K562 (cell line): Measurements from ENCODE around the gene DIP2A. TPM values are rescaled to one million over a fixed set of nuclear protein-coding genes. Genes with fewer than 3 reads are reported as not detected.

Experiments used
- ATAC-seq: fragments of 200-7000 bp; cut with Tn5 transposase; 3 replicates; pipeline ENCODE4 v1.9.1; 2020; ENCODE audit warnings: moderate library complexity
- BruUV-seq: library from RNA; stranded (reverse); fragments of 400-500 nt; replicated peaks from 2 replicates; lab custom pipeline; 2021; lab: Mats Ljungman, UMichigan
- CTCF ChIA-PET: fragments of 300-600 bp; formaldehyde crosslinking; extraction: SDS; loops from one replicate; lab custom pipeline; 2021; ENCODE audit warnings: low intra/inter-chr PET ratio; lab: Yijun Ruan, JAX
- POLR2A ChIA-PET: fragments of 300-600, 350-650 bp; sonication (Branson Sonifier 250); formaldehyde crosslinking; extraction: SDS; loops from one replicate; lab custom pipeline; 2021; ENCODE audit warnings: antibody characterized with exemption, inconsistent platforms; lab: Yijun Ruan, JAX
- DNase-seq, 4 experiments: peaks; one replicate each; pipeline versions ENCODE4 v3.0.0 to v3.0.0-alpha.2; 2011 to 2018; ENCODE audit warnings: low spot score in 3 of 4, mixed read lengths in 3 of 4; ENCODE audit errors: extremely low read depth in 1 of 4
- FAIRE-seq: peaks from 2 replicates; lab custom pipeline; 2011; peaks lifted over from hg19 to GRCh38; lab: Jason Lieb, UNC
- H2AFZ ChIP-seq: 2 replicates; pipeline ENCODE4 v1.6.0; 2011; ENCODE audit warnings: low read depth, low read length, control low read depth, inconsistent platforms
- H3K27ac ChIP-seq: fragments of 200-600 bp; 3 replicates; pipeline ENCODE4 v1.8.0; 2011; ENCODE audit warnings: low read depth, mild to moderate bottlenecking, control low read depth, inconsistent platforms, low read length, moderate library complexity, mixed read lengths; ENCODE audit errors: extremely low read depth
- H3K27me3 ChIP-seq, 2 experiments: fragments of 300-600 bp in 1 of 2; 2 replicates in 1 of 2; 3 replicates in 1 of 2; pipeline versions ENCODE4 v1.6.0 to v1.8.0; 2011; ENCODE audit warnings: inconsistent platforms in 2 of 2, low read length in 2 of 2, mild to moderate bottlenecking in 1 of 2, mixed read lengths in 1 of 2, moderate library complexity in 1 of 2; ENCODE audit not compliant: control insufficient read depth in 2 of 2, insufficient read depth in 2 of 2
- H3K36me3 ChIP-seq: fragments of 300-600 bp; 3 replicates; pipeline ENCODE4 v1.8.0; 2011; ENCODE audit warnings: mild to moderate bottlenecking, low read length, inconsistent platforms; ENCODE audit not compliant: control insufficient read depth, insufficient read depth
- H3K4me1 ChIP-seq, 2 experiments: fragments of 200-600 bp in 1 of 2; replicated peaks in 1 of 2; 2 replicates in 1 of 2; 3 replicates in 1 of 2; pipeline versions ENCODE4 v1.5.1 to v1.8.0; 2011; ENCODE audit warnings: inconsistent platforms in 2 of 2, low read length in 2 of 2, mild to moderate bottlenecking in 1 of 2, mixed read lengths in 1 of 2, moderate library complexity in 1 of 2; ENCODE audit not compliant: control insufficient read depth in 2 of 2, insufficient read depth in 2 of 2
- H3K4me2 ChIP-seq: 2 replicates; pipeline ENCODE4 v1.6.1; 2011; ENCODE audit warnings: low read length, control low read depth, inconsistent platforms, mixed read lengths; ENCODE audit not compliant: insufficient read depth
- H3K4me3 ChIP-seq: fragments of 200-600 bp; sonication (generic), shearing (Covaris generic); 2 replicates; pipeline ENCODE4 v1.5.1; 2016; ENCODE audit warnings: control low read depth, inconsistent platforms
- H3K79me2 ChIP-seq: fragments of 200-600 bp; 3 replicates; pipeline ENCODE4 v1.8.0; 2011; ENCODE audit warnings: low read length, inconsistent platforms; ENCODE audit not compliant: control insufficient read depth, insufficient read depth
- H3K9ac ChIP-seq, 2 experiments: 2 replicates each; pipeline versions ENCODE4 v1.6.0 to v1.6.1; 2011; ENCODE audit warnings: low read depth in 2 of 2, low read length in 2 of 2, control low read depth in 1 of 2, inconsistent platforms in 1 of 2, mild to moderate bottlenecking in 1 of 2, mixed read lengths in 1 of 2; ENCODE audit not compliant: insufficient read depth in 1 of 2
- H3K9me1 ChIP-seq: one replicate; pipeline ENCODE4 v1.6.0; 2011; ENCODE audit warnings: inconsistent platforms, mild to moderate bottlenecking, low read length, moderate library complexity; ENCODE audit not compliant: control insufficient read depth, insufficient read depth
- H3K9me3 ChIP-seq: replicated peaks from 2 replicates; pipeline ENCODE4 v1.5.1; 2011; ENCODE audit warnings: low read depth, low read length, inconsistent platforms; ENCODE audit not compliant: control insufficient read depth, insufficient read depth
- H4K20me1 ChIP-seq: replicated peaks from 2 replicates; pipeline ENCODE4 v1.6.1; 2011; ENCODE audit warnings: low read length, inconsistent platforms, mixed read lengths; ENCODE audit not compliant: control insufficient read depth, insufficient read depth
- FOXA3 ChIP-seq, 2 experiments: fragments of 450-650 bp in 1 of 2; sonication (generic) in 1 of 2; formaldehyde crosslinking; IDR thresholded peaks in 1 of 2; conservative IDR thresholded peaks in 1 of 2; 2 replicates each; pipeline versions ENCODE4 v1.4.0 to v1.8.0; 2020 to 2022; ENCODE audit warnings: mild to moderate bottlenecking in 2 of 2, missing genetic modification reagents in 1 of 2
- LEF1 ChIP-seq: fragments of 450-650 bp; IDR thresholded peaks from 2 replicates; pipeline ENCODE4 v1.6.1; 2016; ENCODE audit warnings: mild to moderate bottlenecking
- MYBL2 ChIP-seq, 2 experiments: fragments of 450-650 bp in 1 of 2; sonication (generic) in 1 of 2; formaldehyde crosslinking in 1 of 2; IDR thresholded peaks; 2 replicates each; pipeline versions ENCODE4 v1.6.1 to v1.8.1; 2017 to 2022; ENCODE audit warnings: borderline replicate concordance in 1 of 2, inconsistent platforms in 1 of 2, low read depth in 1 of 2, mild to moderate bottlenecking in 1 of 2, missing genetic modification reagents in 1 of 2, moderate library complexity in 1 of 2
- NR1H2 ChIP-seq: sonication (generic); formaldehyde crosslinking; IDR thresholded peaks from 2 replicates; pipeline ENCODE4 v1.4.0; 2020; ENCODE audit warnings: mild to moderate bottlenecking, missing genetic modification reagents
- PCBP2 ChIP-seq: fragments of 200-400 bp; formaldehyde crosslinking; IDR thresholded peaks from 2 replicates; pipeline ENCODE4 v1.6.1; 2018; ENCODE audit warnings: low read length, low read depth, mild to moderate bottlenecking, moderate library complexity; ENCODE audit not compliant: poor library complexity, severe bottlenecking
- POLR2G ChIP-seq: fragments of 200-400 bp; formaldehyde crosslinking; IDR thresholded peaks from 2 replicates; pipeline ENCODE4 v1.6.1; 2017; ENCODE audit warnings: low read depth, mild to moderate bottlenecking, antibody characterized with exemption, low read length, moderate library complexity
- RFX7 ChIP-seq: fragments of 250-450 bp; sonication (Bioruptor Pico); IDR thresholded peaks from 2 replicates; pipeline ENCODE4 v1.5.1; 2021; ENCODE audit warnings: mild to moderate bottlenecking
- RUNX1 ChIP-seq: sonication (generic); IDR thresholded peaks from 2 replicates; pipeline ENCODE4 v1.6.1; 2016; ENCODE audit warnings: antibody characterized with exemption, low read depth
- SMC3 ChIP-seq: conservative IDR thresholded peaks from 2 replicates; pipeline ENCODE4 v1.6.1; 2011; ENCODE audit warnings: low read depth, low read length, improper control_type of control experiment; ENCODE audit not compliant: insufficient read depth
- SRSF7 ChIP-seq: fragments of 200-400 bp; formaldehyde crosslinking; optimal IDR thresholded peaks from 2 replicates; pipeline ENCODE3; 2017; ENCODE audit warnings: mild to moderate bottlenecking, low read depth, low read length
- ZC3H8 ChIP-seq: fragments of 450-650 bp; IDR thresholded peaks from 2 replicates; pipeline ENCODE4 v1.6.1; 2017
- WGBS: fragments of 100-300 bp; shearing (Covaris generic); methylation state at CpG from one replicate; pipeline ENCODE4 v1.1.6; 2016; ENCODE audit warnings: low coverage, mixed read lengths; ENCODE audit not compliant: insufficient coverage; ENCODE audit errors: missing lambda C conversion rate; 5-methylcytosine and 5-hydroxymethylcytosine counted together
- in situ Hi-C: fragments of 300-500 bp; cut with MboI; formaldehyde crosslinking; loops from 4 replicates; pipeline ENCODE4 v1.15.0; 2018; ENCODE audit warnings: inconsistent platforms, mixed read lengths
- intact Hi-C: fragments of 100-400 bp; cut with micrococcal nuclease; formaldehyde crosslinking; loops from 2 replicates; pipeline ENCODE4 v1.14.2; 2022
- polyA plus RNA-seq, 8 experiments: library from polyadenylated mRNA; depleted of rRNA in 4 of 8; stranded (reverse) in 5 of 8; unstranded in 3 of 8; fragments of >200 nt; fragmentation: Nextera tagmentation in 2 of 8; fragmentation: Illumina TruSeq in 1 of 8; extraction: Ambion mirVana in 2 of 8; extraction: Trizol in 1 of 8; gene quantifications; 2 replicates each; pipeline versions ENCODE4 v1.2.1 to v1.2.3, GENCODE V29; 2011 to 2014; ENCODE audit warnings: inconsistent platforms in 1 of 8, missing spikeins in 1 of 8
- total RNA-seq, 7 experiments: library from RNA; depleted of rRNA in 6 of 7; stranded (reverse); fragments of >200 nt in 6 of 7; fragmentation: Illumina TruSeq in 2 of 7; extraction: Trizol in 2 of 7; gene quantifications; 2 replicates each; pipeline versions ENCODE4 v1.2.1 to v1.2.3, GENCODE V29; 2011 to 2021; ENCODE audit warnings: low replicate concordance in 1 of 7
- TF ChIP-seq, protein P1 (sequence below): fragments of 250-450 bp; sonication (Bioruptor Pico); IDR thresholded peaks from 2 replicates; pipeline ENCODE4 v1.8.0; 2022; ENCODE audit warnings: moderate library complexity, mild to moderate bottlenecking, inconsistent platforms
- TF ChIP-seq, protein P2 (sequence below), 2 experiments: fragments of 450-650 bp; conservative IDR thresholded peaks; 2 replicates each; pipeline ENCODE4 v1.6.1; 2017; ENCODE audit warnings: mild to moderate bottlenecking in 2 of 2, moderate library complexity in 2 of 2

Gene DIP2A
- total and polyA plus RNA-seq, 9 of the 15 experiments (the other 6 are each of a cell fraction or from before 2014, with no cell fraction given): 4.3 to 34.5 (median 20.3) TPM

GRCh38 chr21:46549650-46550049, 91.0 kb downstream of the DIP2A start:
- WGBS: 93% methylated on average over 18 of the region's 18 CpGs
- intact Hi-C loops: no loop called here
- DNase-seq: no peak

GRCh38 chr21:46550116-46550941, 91.6 kb downstream of the DIP2A start:
- Histone ChIP-seq H3K27me3 (no peaks in the 10 kb centered on the region), H3K9me3 (no peaks in the 10 kb centered on the region), H3K4me3 (no peak overlapping the region), H4K20me1 (no peaks in the 10 kb centered on the region), H3K79me2 (no peaks in the 10 kb centered on the region), H2AFZ (no peak overlapping the region), H3K27ac (no peak overlapping the region), H3K36me3 (peaks cover 48% of the 10 kb centered on the region; the same call in 2 of the 3 replicates), H3K9ac (peak overlapping the region in 1 of 2 experiments; percentile 50; a peak in 1 of 4 replicates), H3K4me1 (peaks cover 0 to 9% of the 10 kb centered on the region in 2 experiments; a peak in 2 of 5 replicates), H3K4me2 (no peak overlapping the region), H3K9me1 (no peaks in the 10 kb centered on the region)
- in situ Hi-C loops (no loop called here), intact Hi-C loops (no loop called here)
- POLR2A ChIA-PET: no interaction called here
- DNase-seq: no peak
- WGBS: 87% methylated on average over 12 of the region's 12 CpGs
- CTCF ChIA-PET: no interaction called here
- no peak for ATAC-seq
- BruUV-seq: no TSS peak
- no peak for FAIRE-seq
- no peak for TF ChIP-seq SRSF7
- TF ChIP-seq LEF1: no peak
- TF ChIP-seq RFX7 (CRISPR knock-in tag): no peak
- no peak for TF ChIP-seq ZC3H8
- no peak for TF ChIP-seq RUNX1
- TF ChIP-seq NR1H2 (CRISPR knock-in tag): no peak
- no peak for TF ChIP-seq MYBL2 (IDR thresholded peaks at IDR 0.05; ENCODE audit: low read depth)
- TF ChIP-seq MYBL2 (CRISPR knock-in tag; IDR thresholded peaks at IDR 0.05; ENCODE audit: borderline replicate concordance): no peak
- TF ChIP-seq, protein P1, sequence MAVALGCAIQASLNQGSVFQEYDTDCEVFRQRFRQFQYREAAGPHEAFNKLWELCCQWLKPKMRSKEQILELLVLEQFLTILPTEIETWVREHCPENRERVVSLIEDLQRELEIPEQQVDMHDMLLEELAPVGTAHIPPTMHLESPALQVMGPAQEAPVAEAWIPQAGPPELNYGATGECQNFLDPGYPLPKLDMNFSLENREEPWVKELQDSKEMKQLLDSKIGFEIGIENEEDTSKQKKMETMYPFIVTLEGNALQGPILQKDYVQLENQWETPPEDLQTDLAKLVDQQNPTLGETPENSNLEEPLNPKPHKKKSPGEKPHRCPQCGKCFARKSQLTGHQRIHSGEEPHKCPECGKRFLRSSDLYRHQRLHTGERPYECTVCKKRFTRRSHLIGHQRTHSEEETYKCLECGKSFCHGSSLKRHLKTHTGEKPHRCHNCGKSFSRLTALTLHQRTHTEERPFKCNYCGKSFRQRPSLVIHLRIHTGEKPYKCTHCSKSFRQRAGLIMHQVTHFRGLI (CRISPR knock-in tag): no peak
- TF ChIP-seq, protein P2, sequence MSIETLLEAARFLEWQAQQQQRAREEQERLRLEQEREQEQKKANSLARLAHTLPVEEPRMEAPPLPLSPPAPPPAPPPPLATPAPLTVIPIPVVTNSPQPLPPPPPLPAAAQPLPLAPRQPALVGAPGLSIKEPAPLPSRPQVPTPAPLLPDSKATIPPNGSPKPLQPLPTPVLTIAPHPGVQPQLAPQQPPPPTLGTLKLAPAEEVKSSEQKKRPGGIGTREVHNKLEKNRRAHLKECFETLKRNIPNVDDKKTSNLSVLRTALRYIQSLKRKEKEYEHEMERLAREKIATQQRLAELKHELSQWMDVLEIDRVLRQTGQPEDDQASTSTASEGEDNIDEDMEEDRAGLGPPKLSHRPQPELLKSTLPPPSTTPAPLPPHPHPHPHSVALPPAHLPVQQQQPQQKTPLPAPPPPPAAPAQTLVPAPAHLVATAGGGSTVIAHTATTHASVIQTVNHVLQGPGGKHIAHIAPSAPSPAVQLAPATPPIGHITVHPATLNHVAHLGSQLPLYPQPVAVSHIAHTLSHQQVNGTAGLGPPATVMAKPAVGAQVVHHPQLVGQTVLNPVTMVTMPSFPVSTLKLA (conservative IDR thresholded peaks at IDR 0.05): no peak
- TF ChIP-seq SMC3: no peak

More at GRCh38 chr21:46549650-46550049, 91.0 kb downstream of the DIP2A start:
- H3K9me1 ChIP-seq: no peaks in the 10 kb centered on the region
- H4K20me1 ChIP-seq: no peaks in the 10 kb centered on the region
- H3K27ac ChIP-seq: no peak overlapping the region
- BruUV-seq: no TSS peak
- ChIA-PET CTCF (no interaction called here), POLR2A (no interaction called here)
- H3K9me3 ChIP-seq: no peaks in the 10 kb centered on the region
- H3K4me1 ChIP-seq: 0 out of 5 replicates have a peak, but pooled peaks cover 0 to 3% of the 10 kb centered on the region in 2 experiments
- no peaks in the 10 kb centered on the region for H3K79me2 ChIP-seq
- TF ChIP-seq PCBP2: no peak
- TF ChIP-seq POLR2G: 0 out of 2 replicates have a peak, but pooled peaks have one; percentile 36
- TF ChIP-seq FOXA3 (CRISPR knock-in tag; conservative IDR thresholded peaks at IDR 0.05 in 1 of 2, IDR thresholded peaks at IDR 0.05 in 1 of 2): no peak
- no peaks in the 10 kb centered on the region for H3K27me3 ChIP-seq
- H3K4me3 ChIP-seq: no peak overlapping the region
- H3K9ac ChIP-seq: no peak overlapping the region
- peaks cover 49% of the 10 kb centered on the region; the same call in 2 of the 3 replicates for H3K36me3 ChIP-seq
- no peak overlapping the region for H3K4me2 ChIP-seq
- no peak overlapping the region for H2AFZ ChIP-seq
- in situ Hi-C loops: no loop called here
- ATAC-seq (no peak), FAIRE-seq (no peak)
